HepG2 (cell line): ENCODE results near the gene SAMD14. TPM values are rescaled to one million over a fixed set of nuclear protein-coding genes. Genes with fewer than 3 reads are reported as not detected.

Experiments used
- ATAC-seq: fragments of 200-7000 bp; cut with Tn5 transposase; 3 replicates; pipeline ENCODE4 v1.9.1; 2020; ENCODE audit warnings: mild to moderate bottlenecking, moderate library complexity
- BruUV-seq: library from RNA; stranded (reverse); fragments of 400-500 nt; replicated peaks from 2 replicates; lab custom pipeline; 2021; lab: Mats Ljungman, UMichigan
- CTCF ChIA-PET: fragments of 300-600 bp; formaldehyde crosslinking; extraction: SDS; loops from one replicate; lab custom pipeline; 2021; ENCODE audit warnings: low total read pairs, inconsistent platforms, low intra/inter-chr PET ratio; lab: Yijun Ruan, JAX
- POLR2A ChIA-PET: fragments of 350-600 bp; sonication (Branson Sonifier 250); formaldehyde crosslinking; loops from one replicate; lab custom pipeline; 2020; ENCODE audit warnings: antibody characterized with exemption, inconsistent platforms; lab: Yijun Ruan, JAX
- DNase-seq: peaks from one replicate; pipeline ENCODE4 v3.0.0-alpha.2; 2015; ENCODE audit warnings: low spot score
- FAIRE-seq: peaks from 3 replicates; lab custom pipeline; 2011; peaks lifted over from hg19 to GRCh38; lab: Jason Lieb, UNC
- H2AFZ ChIP-seq: one replicate; pipeline ENCODE4 v1.6.1; 2011; ENCODE audit warnings: low read length, inconsistent platforms
- H3K27ac ChIP-seq: fragments of 300-600 bp; 3 replicates; pipeline ENCODE4 v1.8.0; 2011; ENCODE audit warnings: mixed run types, mild to moderate bottlenecking, mixed read lengths, low read length, inconsistent platforms; ENCODE audit not compliant: insufficient read depth; ENCODE audit errors: extremely low read length
- H3K27me3 ChIP-seq, 2 experiments: fragments of 200-600 bp in 1 of 2; 2 replicates in 1 of 2; 3 replicates in 1 of 2; pipeline versions ENCODE4 v1.6.0 to v1.8.0; 2011; ENCODE audit warnings: low read length in 2 of 2, mild to moderate bottlenecking in 2 of 2, moderate library complexity in 2 of 2, inconsistent platforms in 1 of 2; ENCODE audit not compliant: insufficient read depth in 2 of 2, control insufficient read depth in 1 of 2
- H3K36me3 ChIP-seq, 2 experiments: fragments of 200-600 bp in 1 of 2; replicated peaks in 1 of 2; 2 replicates in 1 of 2; 3 replicates in 1 of 2; pipeline versions ENCODE4 v1.5.1 to v1.8.0; 2011; ENCODE audit warnings: low read length in 2 of 2, inconsistent platforms in 1 of 2; ENCODE audit not compliant: insufficient read depth in 2 of 2, control insufficient read depth in 1 of 2
- H3K4me1 ChIP-seq: 2 replicates; pipeline ENCODE4 v1.5.1; 2012; ENCODE audit warnings: low read length, inconsistent platforms; ENCODE audit not compliant: insufficient read depth
- H3K4me2 ChIP-seq: 2 replicates; pipeline ENCODE4 v1.6.0; 2011; ENCODE audit warnings: low read depth, low read length, inconsistent platforms
- H3K4me3 ChIP-seq, 3 experiments: fragments of 200-600 bp in 1 of 3; sonication (generic), shearing (Covaris generic) in 1 of 3; replicated peaks in 1 of 3; 2 replicates each; pipeline ENCODE4 v1.5.1; 2011 to 2016; ENCODE audit warnings: low read length in 3 of 3, inconsistent platforms in 2 of 3, low read depth in 2 of 3, mild to moderate bottlenecking in 2 of 3, control low read depth in 1 of 3, mixed read lengths in 1 of 3; ENCODE audit not compliant: insufficient read depth in 1 of 3
- H3K79me2 ChIP-seq: one replicate; pipeline ENCODE4 v1.6.1; 2011; ENCODE audit warnings: low read length, inconsistent platforms; ENCODE audit not compliant: insufficient read depth
- H3K9ac ChIP-seq: 2 replicates; pipeline ENCODE4 v1.6.0; 2011; ENCODE audit warnings: mild to moderate bottlenecking, low read depth, low read length, inconsistent platforms; ENCODE audit not compliant: insufficient read depth
- H3K9me3 ChIP-seq: 2 replicates; pipeline ENCODE4 v1.5.1; 2012; ENCODE audit warnings: mild to moderate bottlenecking, low read length
- H4K20me1 ChIP-seq: 2 replicates; pipeline ENCODE4 v1.6.0; 2011; ENCODE audit warnings: inconsistent platforms, mild to moderate bottlenecking, low read length, moderate library complexity; ENCODE audit not compliant: insufficient read depth
- AKAP8 ChIP-seq: sonication (generic); formaldehyde crosslinking; IDR thresholded peaks from 2 replicates; pipeline ENCODE4 v1.5.1; 2020; ENCODE audit warnings: mild to moderate bottlenecking, missing genetic modification reagents
- ATF1 ChIP-seq: IDR thresholded peaks from 2 replicates; pipeline ENCODE4 v1.6.1; 2016; ENCODE audit warnings: mild to moderate bottlenecking, control low read depth
- HES4 ChIP-seq: sonication (generic); formaldehyde crosslinking; IDR thresholded peaks from 2 replicates; pipeline ENCODE4 v1.9.0; 2021; ENCODE audit warnings: mild to moderate bottlenecking, missing genetic modification reagents, borderline replicate concordance
- KAT8 ChIP-seq: IDR thresholded peaks from 2 replicates; pipeline ENCODE4 v1.6.1; 2016; ENCODE audit warnings: missing genetic modification reagents, missing compliant biosample characterization
- RARA ChIP-seq: IDR thresholded peaks from 2 replicates; pipeline ENCODE4 v1.6.1; 2016; ENCODE audit warnings: missing genetic modification reagents, missing compliant biosample characterization
- RELA ChIP-seq: sonication (generic); formaldehyde crosslinking; IDR thresholded peaks from 2 replicates; pipeline ENCODE4 v1.4.0; 2020; ENCODE audit warnings: missing genetic modification reagents
- RXRB ChIP-seq: IDR thresholded peaks from 2 replicates; pipeline ENCODE4 v1.6.1; 2016; ENCODE audit warnings: borderline replicate concordance, missing genetic modification reagents, missing compliant biosample characterization
- ZBTB42 ChIP-seq: sonication (generic); formaldehyde crosslinking; IDR thresholded peaks from 2 replicates; pipeline ENCODE4 v1.5.0; 2020; ENCODE audit warnings: mild to moderate bottlenecking, missing genetic modification reagents
- ZNF343 ChIP-seq: sonication (generic); formaldehyde crosslinking; IDR thresholded peaks from 2 replicates; pipeline ENCODE4 v1.4.0; 2020; ENCODE audit warnings: mild to moderate bottlenecking, missing genetic modification reagents
- ZNF468 ChIP-seq: sonication (generic); formaldehyde crosslinking; IDR thresholded peaks from 2 replicates; pipeline ENCODE4 v1.8.0; 2022; ENCODE audit warnings: mild to moderate bottlenecking, moderate library complexity, missing genetic modification reagents
- ZNF780A ChIP-seq: sonication (generic); formaldehyde crosslinking; IDR thresholded peaks from 2 replicates; pipeline ENCODE4 v1.8.0; 2022; ENCODE audit warnings: mild to moderate bottlenecking, missing genetic modification reagents, moderate library complexity
- WGBS: methylation state at CpG from one replicate; pipeline ENCODE4 v1.1.6; 2017; ENCODE audit warnings: low lambda C conversion rate; 5-methylcytosine and 5-hydroxymethylcytosine counted together
- in situ Hi-C: cut with HindIII; loops from 2 replicates; pipeline ENCODE4 v1.10.0; 2017; ENCODE audit warnings: low pct_unique_long_range_greater_than_20kb; ENCODE audit not compliant: extremely low pct_ligation_motif_present
- intact Hi-C: fragments of 100-400 bp; cut with micrococcal nuclease; formaldehyde crosslinking; loops from one replicate; pipeline ENCODE4 v1.10.0; 2022; ENCODE audit not compliant: unreplicated experiment
- polyA plus RNA-seq, 8 experiments: library from polyadenylated mRNA; depleted of rRNA in 3 of 8; stranded (reverse) in 7 of 8; unstranded in 1 of 8; fragments of >200 nt; fragmentation: Illumina TruSeq in 4 of 8; extraction: Trizol in 4 of 8; gene quantifications; 2 replicates each; pipeline versions ENCODE4 v1.2.1 to v1.2.3, GENCODE V29; 2011 to 2016; ENCODE audit warnings: low read depth in 4 of 8, missing spikeins in 1 of 8, mixed read lengths in 1 of 8; ENCODE audit not compliant: insufficient read depth in 1 of 8
- total RNA-seq, 5 experiments: library from RNA; depleted of rRNA; stranded (reverse); fragments of >200 nt; fragmentation: Illumina TruSeq; extraction: Trizol; gene quantifications; 2 replicates each; pipeline ENCODE4 v1.2.3, GENCODE V29; 2016; ENCODE audit warnings: low read depth in 1 of 5
- TF ChIP-seq, protein P1 (sequence below): sonication (generic); formaldehyde crosslinking; IDR thresholded peaks from 2 replicates; pipeline ENCODE4 v1.4.0; 2020; ENCODE audit warnings: missing genetic modification reagents
- TF ChIP-seq, protein P2 (sequence below), 2 experiments: sonication (generic) in 1 of 2; formaldehyde crosslinking in 1 of 2; IDR thresholded peaks; 2 replicates each; pipeline versions ENCODE4 v1.4.0 to v1.6.1; 2016 to 2020; ENCODE audit warnings: borderline replicate concordance in 1 of 2, low read depth in 1 of 2, mild to moderate bottlenecking in 1 of 2, missing genetic modification reagents in 1 of 2
- TF ChIP-seq, protein P3 (sequence below): sonication (generic); formaldehyde crosslinking; IDR thresholded peaks from 2 replicates; pipeline ENCODE4 v1.4.0; 2020; ENCODE audit warnings: low read depth, mild to moderate bottlenecking, missing genetic modification reagents

SAMD14 gene
- total and polyA plus RNA-seq, 2 of the 13 experiments (the other 11 are each of a cell fraction or from before 2014, with no cell fraction given) = 0.07 to 0.22 TPM

DNA sequence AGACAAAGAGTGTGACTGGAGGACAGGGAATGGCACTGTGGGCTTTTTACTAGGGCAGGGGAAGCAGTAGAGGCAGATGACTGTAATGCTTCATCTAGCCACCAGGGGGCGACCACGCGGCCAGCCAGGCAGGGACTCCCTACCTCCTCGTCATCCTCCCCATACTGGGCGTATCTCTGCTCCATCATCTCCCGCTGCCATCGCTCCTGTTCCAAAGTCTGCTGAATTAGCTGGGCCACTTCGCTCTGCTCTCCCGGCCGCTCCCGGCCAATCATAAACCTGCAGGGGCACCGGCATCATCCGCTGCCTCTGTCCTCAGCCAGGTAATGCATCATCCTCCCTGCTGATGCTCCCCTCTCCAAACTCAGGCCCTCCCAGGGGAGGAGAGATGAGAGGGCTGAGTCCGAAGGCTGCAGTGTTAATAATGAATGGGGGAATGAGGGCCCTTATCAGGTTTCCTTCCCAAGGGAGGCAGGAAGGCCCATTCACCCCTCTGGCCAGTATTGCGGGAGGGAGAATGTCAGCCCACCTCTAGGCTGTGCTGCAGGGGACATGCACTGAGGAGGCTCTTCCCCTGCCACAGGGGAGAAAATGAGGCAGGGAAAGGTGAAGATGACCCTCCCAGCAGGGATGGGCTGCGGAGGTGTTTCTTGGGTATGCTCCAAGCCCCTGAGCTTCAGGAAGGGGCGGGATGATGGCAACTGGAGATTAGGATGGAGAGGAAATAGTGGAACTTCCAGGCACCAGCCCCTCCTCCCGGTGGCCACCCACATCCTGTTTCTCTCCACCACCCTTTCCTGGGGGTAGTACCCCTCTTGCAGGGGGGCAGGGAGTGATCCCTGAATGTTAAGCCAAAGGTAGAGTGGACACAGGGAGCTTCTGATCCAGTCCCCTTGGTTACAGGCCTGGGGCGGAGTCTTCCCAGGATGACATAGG lies 10.3 kb upstream of the SAMD14 start:
- peaks cover 13% of the 10 kb centered on the region for H3K4me1 ChIP-seq
- 51% methylated on average over 19 of the region's 19 CpGs for WGBS
- peak; percentile 98 for FAIRE-seq
- CTCF ChIA-PET = interaction anchor here (1.2 to 2.2 kb wide), 4 partner anchors 21 to 157 kb away, joined by 3 to 32 read pairs (median 4); no protein-coding TSS in a partner anchor
- H3K4me2 ChIP-seq = no peak overlapping the region
- POLR2A ChIA-PET = no interaction called here
- no peaks in the 10 kb centered on the region for H3K79me2 ChIP-seq
- peaks cover 6% of the 10 kb centered on the region; the same call in 1 of the 2 replicates for H4K20me1 ChIP-seq
- H3K27ac ChIP-seq = no peak overlapping the region
- no peaks in the 10 kb centered on the region for H3K27me3 ChIP-seq
- no peak overlapping the region for H3K4me3 ChIP-seq
- H3K9me3 ChIP-seq = no peaks in the 10 kb centered on the region
- no TSS peak for BruUV-seq
- in situ Hi-C loops (no loop called here), intact Hi-C loops (loop anchor here (1.0 kb wide), 2 partner anchors 8 to 21 kb away; no protein-coding TSS in a partner anchor)
- H3K36me3 ChIP-seq = peaks cover 64 to 79% of the 10 kb centered on the region in 2 experiments
- no peak overlapping the region for H2AFZ ChIP-seq
- peak; percentile 83 for ATAC-seq
- no peak overlapping the region for H3K9ac ChIP-seq
- peak; percentile 77 for DNase-seq
- TF ChIP-seq ATF1 (CRISPR knock-in tag) (no peak), RELA (CRISPR knock-in tag) (no peak), ZBTB42 (CRISPR knock-in tag) (no peak), RARA (no peak), RXRB (CRISPR knock-in tag) (no peak), ZNF343 (CRISPR knock-in tag) (no peak), ZNF468 (no peak), ZNF780A (CRISPR knock-in tag) (no peak), AKAP8 (CRISPR knock-in tag) (no peak), HES4 (no peak), KAT8 (CRISPR knock-in tag) (no peak)
- TF ChIP-seq, protein P1, sequence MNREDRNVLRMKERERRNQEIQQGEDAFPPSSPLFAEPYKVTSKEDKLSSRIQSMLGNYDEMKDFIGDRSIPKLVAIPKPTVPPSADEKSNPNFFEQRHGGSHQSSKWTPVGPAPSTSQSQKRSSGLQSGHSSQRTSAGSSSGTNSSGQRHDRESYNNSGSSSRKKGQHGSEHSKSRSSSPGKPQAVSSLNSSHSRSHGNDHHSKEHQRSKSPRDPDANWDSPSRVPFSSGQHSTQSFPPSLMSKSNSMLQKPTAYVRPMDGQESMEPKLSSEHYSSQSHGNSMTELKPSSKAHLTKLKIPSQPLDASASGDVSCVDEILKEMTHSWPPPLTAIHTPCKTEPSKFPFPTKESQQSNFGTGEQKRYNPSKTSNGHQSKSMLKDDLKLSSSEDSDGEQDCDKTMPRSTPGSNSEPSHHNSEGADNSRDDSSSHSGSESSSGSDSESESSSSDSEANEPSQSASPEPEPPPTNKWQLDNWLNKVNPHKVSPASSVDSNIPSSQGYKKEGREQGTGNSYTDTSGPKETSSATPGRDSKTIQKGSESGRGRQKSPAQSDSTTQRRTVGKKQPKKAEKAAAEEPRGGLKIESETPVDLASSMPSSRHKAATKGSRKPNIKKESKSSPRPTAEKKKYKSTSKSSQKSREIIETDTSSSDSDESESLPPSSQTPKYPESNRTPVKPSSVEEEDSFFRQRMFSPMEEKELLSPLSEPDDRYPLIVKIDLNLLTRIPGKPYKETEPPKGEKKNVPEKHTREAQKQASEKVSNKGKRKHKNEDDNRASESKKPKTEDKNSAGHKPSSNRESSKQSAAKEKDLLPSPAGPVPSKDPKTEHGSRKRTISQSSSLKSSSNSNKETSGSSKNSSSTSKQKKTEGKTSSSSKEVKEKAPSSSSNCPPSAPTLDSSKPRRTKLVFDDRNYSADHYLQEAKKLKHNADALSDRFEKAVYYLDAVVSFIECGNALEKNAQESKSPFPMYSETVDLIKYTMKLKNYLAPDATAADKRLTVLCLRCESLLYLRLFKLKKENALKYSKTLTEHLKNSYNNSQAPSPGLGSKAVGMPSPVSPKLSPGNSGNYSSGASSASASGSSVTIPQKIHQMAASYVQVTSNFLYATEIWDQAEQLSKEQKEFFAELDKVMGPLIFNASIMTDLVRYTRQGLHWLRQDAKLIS (CRISPR knock-in tag) = no peak
- TF ChIP-seq, protein P2, sequence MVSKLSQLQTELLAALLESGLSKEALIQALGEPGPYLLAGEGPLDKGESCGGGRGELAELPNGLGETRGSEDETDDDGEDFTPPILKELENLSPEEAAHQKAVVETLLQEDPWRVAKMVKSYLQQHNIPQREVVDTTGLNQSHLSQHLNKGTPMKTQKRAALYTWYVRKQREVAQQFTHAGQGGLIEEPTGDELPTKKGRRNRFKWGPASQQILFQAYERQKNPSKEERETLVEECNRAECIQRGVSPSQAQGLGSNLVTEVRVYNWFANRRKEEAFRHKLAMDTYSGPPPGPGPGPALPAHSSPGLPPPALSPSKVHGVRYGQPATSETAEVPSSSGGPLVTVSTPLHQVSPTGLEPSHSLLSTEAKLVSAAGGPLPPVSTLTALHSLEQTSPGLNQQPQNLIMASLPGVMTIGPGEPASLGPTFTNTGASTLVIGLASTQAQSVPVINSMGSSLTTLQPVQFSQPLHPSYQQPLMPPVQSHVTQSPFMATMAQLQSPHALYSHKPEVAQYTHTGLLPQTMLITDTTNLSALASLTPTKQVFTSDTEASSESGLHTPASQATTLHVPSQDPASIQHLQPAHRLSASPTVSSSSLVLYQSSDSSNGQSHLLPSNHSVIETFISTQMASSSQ (IDR thresholded peaks at IDR 0.05; ENCODE audit: low read depth) = no peak
- TF ChIP-seq, protein P2 (CRISPR knock-in tag; IDR thresholded peaks at IDR 0.05; ENCODE audit: borderline replicate concordance) = no peak
- TF ChIP-seq, protein P3, sequence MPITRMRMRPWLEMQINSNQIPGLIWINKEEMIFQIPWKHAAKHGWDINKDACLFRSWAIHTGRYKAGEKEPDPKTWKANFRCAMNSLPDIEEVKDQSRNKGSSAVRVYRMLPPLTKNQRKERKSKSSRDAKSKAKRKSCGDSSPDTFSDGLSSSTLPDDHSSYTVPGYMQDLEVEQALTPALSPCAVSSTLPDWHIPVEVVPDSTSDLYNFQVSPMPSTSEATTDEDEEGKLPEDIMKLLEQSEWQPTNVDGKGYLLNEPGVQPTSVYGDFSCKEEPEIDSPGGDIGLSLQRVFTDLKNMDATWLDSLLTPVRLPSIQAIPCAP (CRISPR knock-in tag) = no peak
